ENCODE measurements around the gene MMP28.

GRCh38 chr17:35797370-35797769, 1.9 kb upstream of the MMP28 start:
- TF ChIP-seq CTCF (IDR thresholded peaks at IDR 0.05) (no peak), POLR2A (IDR thresholded peaks at IDR 0.05) (no peak)
